ENCODE data around the gene CPTP.

- TF ChIP-seq ZNF274 (IDR thresholded peaks at IDR 0.05; ENCODE audit: low read depth, low read length): no peak
- no peak for TF ChIP-seq YY1 (IDR thresholded peaks at IDR 0.05; ENCODE audit: insufficient read depth, insufficient read length)
- TF ChIP-seq SUZ12 (IDR thresholded peaks at IDR 0.05; ENCODE audit: extremely low read depth, insufficient read depth, insufficient read length): no peak
Observed at GRCh38 chr1:1356796-1357401, 32.3 kb downstream of the CPTP start.
